ENCODE data around the gene THSD7B.

GRCh38 chr2:136860443-136860958 is 95.2 kb downstream of the THSD7B start:
- TF ChIP-seq CTCF (IDR thresholded peaks at IDR 0.05) = no peak
- no peak for TF ChIP-seq ZFX (IDR thresholded peaks at IDR 0.05; ENCODE audit: borderline replicate concordance)
